GM23338 (cell line): ENCODE results near the gene SORBS1. TPM values are rescaled to one million over a fixed set of nuclear protein-coding genes. Genes with fewer than 3 reads are reported as not detected.

Experiments used
- ATAC-seq: fragments of 200-7000 bp; cut with Tn5 transposase; 3 replicates; pipeline ENCODE4 v1.9.1; 2020
- DNase-seq: peaks from one replicate; pipeline ENCODE4 v3.0.0-alpha.2; 2015; ENCODE audit warnings: low spot score
- H2AFZ ChIP-seq: fragments of 200-600 bp; sonication (generic); 2 replicates; pipeline ENCODE4 v1.8.0; 2016; ENCODE audit warnings: antibody characterized with exemption, mild to moderate bottlenecking, moderate library complexity
- H3F3A ChIP-seq: fragments of 200-600 bp; sonication (generic); replicated peaks from 2 replicates; pipeline ENCODE4 v1.8.0; 2017; ENCODE audit warnings: antibody characterized with exemption, mixed run types, low read depth
- H3K27ac ChIP-seq: fragments of 200-600 bp; sonication (generic); 2 replicates; pipeline ENCODE4 v1.6.1; 2016; ENCODE audit warnings: low read depth
- H3K27me3 ChIP-seq: fragments of 200-600 bp; sonication (generic); 2 replicates; pipeline ENCODE4 v1.8.0; 2016; ENCODE audit warnings: mild to moderate bottlenecking, mixed run types, moderate library complexity; ENCODE audit not compliant: insufficient read depth
- H3K36me3 ChIP-seq: fragments of 200-600 bp; sonication (generic); 2 replicates; pipeline ENCODE4 v1.8.0; 2016; ENCODE audit warnings: mild to moderate bottlenecking; ENCODE audit not compliant: insufficient read depth
- H3K4me1 ChIP-seq: fragments of 200-600 bp; sonication (generic); 2 replicates; pipeline ENCODE4 v1.8.0; 2016; ENCODE audit warnings: mild to moderate bottlenecking, moderate library complexity; ENCODE audit not compliant: insufficient read depth
- H3K4me2 ChIP-seq: fragments of 200-600 bp; sonication (generic); 2 replicates; pipeline ENCODE4 v1.7.1; 2017; ENCODE audit warnings: mixed run types
- H3K4me3 ChIP-seq: fragments of 200-600 bp; sonication (generic); 2 replicates; pipeline ENCODE4 v1.6.1; 2016; ENCODE audit warnings: mixed run types
- H3K79me2 ChIP-seq: fragments of 200-600 bp; sonication (generic); replicated peaks from 2 replicates; pipeline ENCODE4 v1.8.0; 2017; ENCODE audit warnings: mild to moderate bottlenecking; ENCODE audit not compliant: insufficient read depth
- H3K9me2 ChIP-seq: fragments of 200-600 bp; sonication (generic); 2 replicates; pipeline ENCODE4 v1.8.0; 2017; ENCODE audit not compliant: insufficient read depth
- H4K20me1 ChIP-seq: fragments of 200-600 bp; sonication (generic); replicated peaks from 2 replicates; pipeline ENCODE4 v1.8.0; 2017; ENCODE audit warnings: mild to moderate bottlenecking; ENCODE audit not compliant: insufficient read depth
- H3K27ac Mint-ChIP-seq: 2 replicates; pipeline ENCODE4 v1.8.0; 2020; ENCODE audit warnings: inconsistent platforms, mild to moderate bottlenecking, moderate library complexity, mixed read lengths
- H3K27me3 Mint-ChIP-seq: 3 replicates; pipeline ENCODE4 v1.8.0; 2022; ENCODE audit warnings: low read depth, mild to moderate bottlenecking, moderate library complexity, mixed read lengths, inconsistent platforms; ENCODE audit not compliant: insufficient read depth, poor library complexity
- H3K36me3 Mint-ChIP-seq: 3 replicates; pipeline ENCODE4 v1.8.0; 2021; ENCODE audit warnings: low read depth, mild to moderate bottlenecking, inconsistent platforms, moderate library complexity, mixed read lengths
- H3K4me1 Mint-ChIP-seq: 3 replicates; pipeline ENCODE4 v1.8.0; 2020; ENCODE audit warnings: mild to moderate bottlenecking, inconsistent platforms, mixed read lengths
- H3K4me3 Mint-ChIP-seq: 3 replicates; pipeline ENCODE4 v1.8.0; 2021; ENCODE audit warnings: moderate library complexity, mild to moderate bottlenecking, inconsistent platforms, mixed read lengths
- H3K9me3 Mint-ChIP-seq: 3 replicates; pipeline ENCODE4 v1.8.0; 2020; ENCODE audit warnings: moderate library complexity, mild to moderate bottlenecking, inconsistent platforms, mixed read lengths
- CREB1 ChIP-seq: fragments of 250-450 bp; sonication (Bioruptor Pico); IDR thresholded peaks from 2 replicates; pipeline ENCODE4 v1.5.0; 2020; ENCODE audit warnings: low read depth, mild to moderate bottlenecking, moderate library complexity
- EZH2 ChIP-seq: fragments of 200-600 bp; sonication (generic); IDR thresholded peaks from one replicate; pipeline ENCODE4 v1.8.0; 2017; ENCODE audit warnings: antibody characterized with exemption, mild to moderate bottlenecking, low read depth; ENCODE audit not compliant: unreplicated experiment
- EZH2phosphoT487 ChIP-seq: fragments of 200-600 bp; sonication (generic); IDR thresholded peaks from one replicate; pipeline ENCODE4 v1.8.1; 2018; ENCODE audit warnings: antibody characterized with exemption; ENCODE audit not compliant: unreplicated experiment
- JUNB ChIP-seq: IDR thresholded peaks from one replicate; pipeline ENCODE4 v1.6.1; 2016; ENCODE audit warnings: antibody characterized with exemption; ENCODE audit not compliant: unreplicated experiment
- NANOG ChIP-seq: IDR thresholded peaks from 2 replicates; pipeline ENCODE4 v1.6.1; 2016; ENCODE audit warnings: antibody characterized with exemption, borderline replicate concordance
- POLR2AphosphoS5 ChIP-seq: IDR thresholded peaks from 2 replicates; pipeline ENCODE4 v1.6.1; 2016; ENCODE audit warnings: antibody characterized with exemption, low read depth
- STAT1 ChIP-seq: IDR thresholded peaks from one replicate; pipeline ENCODE4 v1.6.1; 2016; ENCODE audit warnings: antibody characterized with exemption; ENCODE audit not compliant: unreplicated experiment
- ZNF114 ChIP-seq: fragments of 250-450 bp; sonication (Bioruptor Pico); IDR thresholded peaks from 2 replicates; pipeline ENCODE4 v1.5.0; 2020; ENCODE audit warnings: mild to moderate bottlenecking, moderate library complexity
- ZNF331 ChIP-seq: fragments of 250-450 bp; sonication (Bioruptor Pico); IDR thresholded peaks from 2 replicates; pipeline ENCODE4 v1.5.0; 2020; ENCODE audit warnings: low read depth, mild to moderate bottlenecking, moderate library complexity
- polyA plus RNA-seq: library from polyadenylated mRNA; unstranded; fragments of >200 nt; fragmentation: Nextera tagmentation; extraction: Ambion mirVana; gene quantifications from 2 replicates; pipeline ENCODE4 v1.2.1, GENCODE V29; 2016
- total RNA-seq: library from RNA; depleted of rRNA; stranded (reverse); fragments of >200 nt; shearing (Covaris generic); gene quantifications from 2 replicates; pipeline ENCODE4 v1.2.3, GENCODE V29; 2014
- TF ChIP-seq, protein P1 (sequence below): fragments of 250-450 bp; sonication (Bioruptor Pico); IDR thresholded peaks from 2 replicates; pipeline ENCODE4 v1.5.0; 2020; ENCODE audit warnings: mild to moderate bottlenecking, moderate library complexity
- TF ChIP-seq, protein P2 (sequence below), 2 experiments: fragments of 200-600 bp in 1 of 2; sonication (generic) in 1 of 2; conservative IDR thresholded peaks; 2 replicates each; pipeline versions ENCODE4 v1.5.1 to v1.6.1; 2016 to 2017; ENCODE audit warnings: antibody characterized with exemption in 2 of 2, low read depth in 2 of 2, mild to moderate bottlenecking in 2 of 2, moderate library complexity in 1 of 2
- TF ChIP-seq, protein P3 (sequence below): IDR thresholded peaks from 2 replicates; pipeline ENCODE4 v1.6.1; 2016; ENCODE audit warnings: antibody characterized with exemption
- TF ChIP-seq, protein P4 (sequence below): IDR thresholded peaks from one replicate; pipeline ENCODE4 v1.6.1; 2018; ENCODE audit warnings: antibody characterized with exemption; ENCODE audit not compliant: unreplicated experiment

SORBS1 gene
- total and polyA plus RNA-seq, 2 experiments from 2014 or later, result 47.7 to 51.5 TPM

DNA sequence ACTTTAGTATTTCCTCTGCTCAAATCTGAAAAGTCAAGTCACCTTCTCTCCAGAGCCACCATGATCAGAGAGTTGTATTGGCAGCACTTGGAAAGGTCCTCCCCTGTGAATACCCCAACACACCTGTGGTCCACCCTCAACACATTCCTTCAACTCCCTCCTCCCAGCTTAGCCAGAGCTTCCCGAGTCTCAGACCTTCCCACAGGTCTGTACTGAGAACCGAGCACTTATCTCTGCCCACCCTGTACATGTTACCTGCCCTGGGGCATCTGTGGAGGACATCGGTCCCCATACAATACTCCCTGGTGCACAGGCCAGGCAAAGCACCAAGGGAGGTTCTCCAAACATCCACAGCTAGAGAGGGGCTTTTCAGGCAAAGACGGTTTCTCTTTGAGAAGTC lies 30.6 kb downstream of the SORBS1 start:
- H3K27me3 Mint-ChIP-seq, result no peaks in the 10 kb centered on the region
- Histone ChIP-seq H3K79me2 (peaks cover 88% of the 10 kb centered on the region), H3K27me3 (no peaks in the 10 kb centered on the region), H3K9me2 (peaks cover 7% of the 10 kb centered on the region; the same call in 1 of the 2 replicates), H3K36me3 (no peaks in the 10 kb centered on the region), H3K27ac (no peak overlapping the region), H3F3A (0 out of 2 replicates have a peak, but pooled peaks cover 2% of the 10 kb centered on the region), H3K4me1 (peaks cover 34% of the 10 kb centered on the region), H3K4me3 (no peak overlapping the region), H3K4me2 (no peak overlapping the region), H2AFZ (no peak overlapping the region), H4K20me1 (peaks cover 13% of the 10 kb centered on the region)
- ATAC-seq, result peak; percentile 54
- H3K27ac Mint-ChIP-seq, result no peak overlapping the region
- TF ChIP-seq POLR2AphosphoS5 (no peak), EZH2 (no peak), JUNB (no peak), ZNF114 (CRISPR knock-in tag) (no peak), EZH2phosphoT487 (no peak), NANOG (no peak), STAT1 (no peak), CREB1 (CRISPR knock-in tag) (no peak), ZNF331 (CRISPR knock-in tag) (no peak)
- TF ChIP-seq, protein P1, sequence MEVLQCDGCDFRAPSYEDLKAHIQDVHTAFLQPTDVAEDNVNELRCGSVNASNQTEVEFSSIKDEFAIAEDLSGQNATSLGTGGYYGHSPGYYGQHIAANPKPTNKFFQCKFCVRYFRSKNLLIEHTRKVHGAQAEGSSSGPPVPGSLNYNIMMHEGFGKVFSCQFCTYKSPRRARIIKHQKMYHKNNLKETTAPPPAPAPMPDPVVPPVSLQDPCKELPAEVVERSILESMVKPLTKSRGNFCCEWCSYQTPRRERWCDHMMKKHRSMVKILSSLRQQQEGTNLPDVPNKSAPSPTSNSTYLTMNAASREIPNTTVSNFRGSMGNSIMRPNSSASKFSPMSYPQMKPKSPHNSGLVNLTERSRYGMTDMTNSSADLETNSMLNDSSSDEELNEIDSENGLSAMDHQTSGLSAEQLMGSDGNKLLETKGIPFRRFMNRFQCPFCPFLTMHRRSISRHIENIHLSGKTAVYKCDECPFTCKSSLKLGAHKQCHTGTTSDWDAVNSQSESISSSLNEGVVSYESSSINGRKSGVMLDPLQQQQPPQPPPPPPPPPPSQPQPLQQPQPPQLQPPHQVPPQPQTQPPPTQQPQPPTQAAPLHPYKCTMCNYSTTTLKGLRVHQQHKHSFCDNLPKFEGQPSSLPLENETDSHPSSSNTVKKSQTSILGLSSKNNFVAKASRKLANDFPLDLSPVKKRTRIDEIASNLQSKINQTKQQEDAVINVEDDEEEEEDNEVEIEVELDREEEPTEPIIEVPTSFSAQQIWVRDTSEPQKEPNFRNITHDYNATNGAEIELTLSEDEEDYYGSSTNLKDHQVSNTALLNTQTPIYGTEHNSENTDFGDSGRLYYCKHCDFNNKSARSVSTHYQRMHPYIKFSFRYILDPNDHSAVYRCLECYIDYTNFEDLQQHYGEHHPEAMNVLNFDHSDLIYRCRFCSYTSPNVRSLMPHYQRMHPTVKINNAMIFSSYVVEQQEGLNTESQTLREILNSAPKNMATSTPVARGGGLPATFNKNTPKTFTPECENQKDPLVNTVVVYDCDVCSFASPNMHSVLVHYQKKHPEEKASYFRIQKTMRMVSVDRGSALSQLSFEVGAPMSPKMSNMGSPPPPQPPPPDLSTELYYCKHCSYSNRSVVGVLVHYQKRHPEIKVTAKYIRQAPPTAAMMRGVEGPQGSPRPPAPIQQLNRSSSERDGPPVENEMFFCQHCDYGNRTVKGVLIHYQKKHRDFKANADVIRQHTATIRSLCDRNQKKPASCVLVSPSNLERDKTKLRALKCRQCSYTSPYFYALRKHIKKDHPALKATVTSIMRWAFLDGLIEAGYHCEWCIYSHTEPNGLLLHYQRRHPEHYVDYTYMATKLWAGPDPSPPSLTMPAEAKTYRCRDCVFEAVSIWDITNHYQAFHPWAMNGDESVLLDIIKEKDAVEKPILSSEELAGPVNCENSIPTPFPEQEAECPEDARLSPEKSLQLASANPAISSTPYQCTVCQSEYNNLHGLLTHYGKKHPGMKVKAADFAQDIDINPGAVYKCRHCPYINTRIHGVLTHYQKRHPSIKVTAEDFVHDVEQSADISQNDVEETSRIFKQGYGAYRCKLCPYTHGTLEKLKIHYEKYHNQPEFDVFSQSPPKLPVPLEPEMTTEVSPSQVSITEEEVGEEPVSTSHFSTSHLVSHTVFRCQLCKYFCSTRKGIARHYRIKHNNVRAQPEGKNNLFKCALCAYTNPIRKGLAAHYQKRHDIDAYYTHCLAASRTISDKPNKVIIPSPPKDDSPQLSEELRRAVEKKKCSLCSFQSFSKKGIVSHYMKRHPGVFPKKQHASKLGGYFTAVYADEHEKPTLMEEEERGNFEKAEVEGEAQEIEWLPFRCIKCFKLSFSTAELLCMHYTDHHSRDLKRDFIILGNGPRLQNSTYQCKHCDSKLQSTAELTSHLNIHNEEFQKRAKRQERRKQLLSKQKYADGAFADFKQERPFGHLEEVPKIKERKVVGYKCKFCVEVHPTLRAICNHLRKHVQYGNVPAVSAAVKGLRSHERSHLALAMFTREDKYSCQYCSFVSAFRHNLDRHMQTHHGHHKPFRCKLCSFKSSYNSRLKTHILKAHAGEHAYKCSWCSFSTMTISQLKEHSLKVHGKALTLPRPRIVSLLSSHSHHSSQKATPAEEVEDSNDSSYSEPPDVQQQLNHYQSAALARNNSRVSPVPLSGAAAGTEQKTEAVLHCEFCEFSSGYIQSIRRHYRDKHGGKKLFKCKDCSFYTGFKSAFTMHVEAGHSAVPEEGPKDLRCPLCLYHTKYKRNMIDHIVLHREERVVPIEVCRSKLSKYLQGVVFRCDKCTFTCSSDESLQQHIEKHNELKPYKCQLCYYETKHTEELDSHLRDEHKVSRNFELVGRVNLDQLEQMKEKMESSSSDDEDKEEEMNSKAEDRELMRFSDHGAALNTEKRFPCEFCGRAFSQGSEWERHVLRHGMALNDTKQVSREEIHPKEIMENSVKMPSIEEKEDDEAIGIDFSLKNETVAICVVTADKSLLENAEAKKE (CRISPR knock-in tag), result no peak
- TF ChIP-seq, protein P2, sequence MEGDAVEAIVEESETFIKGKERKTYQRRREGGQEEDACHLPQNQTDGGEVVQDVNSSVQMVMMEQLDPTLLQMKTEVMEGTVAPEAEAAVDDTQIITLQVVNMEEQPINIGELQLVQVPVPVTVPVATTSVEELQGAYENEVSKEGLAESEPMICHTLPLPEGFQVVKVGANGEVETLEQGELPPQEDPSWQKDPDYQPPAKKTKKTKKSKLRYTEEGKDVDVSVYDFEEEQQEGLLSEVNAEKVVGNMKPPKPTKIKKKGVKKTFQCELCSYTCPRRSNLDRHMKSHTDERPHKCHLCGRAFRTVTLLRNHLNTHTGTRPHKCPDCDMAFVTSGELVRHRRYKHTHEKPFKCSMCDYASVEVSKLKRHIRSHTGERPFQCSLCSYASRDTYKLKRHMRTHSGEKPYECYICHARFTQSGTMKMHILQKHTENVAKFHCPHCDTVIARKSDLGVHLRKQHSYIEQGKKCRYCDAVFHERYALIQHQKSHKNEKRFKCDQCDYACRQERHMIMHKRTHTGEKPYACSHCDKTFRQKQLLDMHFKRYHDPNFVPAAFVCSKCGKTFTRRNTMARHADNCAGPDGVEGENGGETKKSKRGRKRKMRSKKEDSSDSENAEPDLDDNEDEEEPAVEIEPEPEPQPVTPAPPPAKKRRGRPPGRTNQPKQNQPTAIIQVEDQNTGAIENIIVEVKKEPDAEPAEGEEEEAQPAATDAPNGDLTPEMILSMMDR (conservative IDR thresholded peaks at IDR 0.05; ENCODE audit: low read depth in 2 of 2), result no peak
- TF ChIP-seq, protein P3, sequence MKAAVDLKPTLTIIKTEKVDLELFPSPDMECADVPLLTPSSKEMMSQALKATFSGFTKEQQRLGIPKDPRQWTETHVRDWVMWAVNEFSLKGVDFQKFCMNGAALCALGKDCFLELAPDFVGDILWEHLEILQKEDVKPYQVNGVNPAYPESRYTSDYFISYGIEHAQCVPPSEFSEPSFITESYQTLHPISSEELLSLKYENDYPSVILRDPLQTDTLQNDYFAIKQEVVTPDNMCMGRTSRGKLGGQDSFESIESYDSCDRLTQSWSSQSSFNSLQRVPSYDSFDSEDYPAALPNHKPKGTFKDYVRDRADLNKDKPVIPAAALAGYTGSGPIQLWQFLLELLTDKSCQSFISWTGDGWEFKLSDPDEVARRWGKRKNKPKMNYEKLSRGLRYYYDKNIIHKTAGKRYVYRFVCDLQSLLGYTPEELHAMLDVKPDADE, result no peak
- TF ChIP-seq, protein P4, sequence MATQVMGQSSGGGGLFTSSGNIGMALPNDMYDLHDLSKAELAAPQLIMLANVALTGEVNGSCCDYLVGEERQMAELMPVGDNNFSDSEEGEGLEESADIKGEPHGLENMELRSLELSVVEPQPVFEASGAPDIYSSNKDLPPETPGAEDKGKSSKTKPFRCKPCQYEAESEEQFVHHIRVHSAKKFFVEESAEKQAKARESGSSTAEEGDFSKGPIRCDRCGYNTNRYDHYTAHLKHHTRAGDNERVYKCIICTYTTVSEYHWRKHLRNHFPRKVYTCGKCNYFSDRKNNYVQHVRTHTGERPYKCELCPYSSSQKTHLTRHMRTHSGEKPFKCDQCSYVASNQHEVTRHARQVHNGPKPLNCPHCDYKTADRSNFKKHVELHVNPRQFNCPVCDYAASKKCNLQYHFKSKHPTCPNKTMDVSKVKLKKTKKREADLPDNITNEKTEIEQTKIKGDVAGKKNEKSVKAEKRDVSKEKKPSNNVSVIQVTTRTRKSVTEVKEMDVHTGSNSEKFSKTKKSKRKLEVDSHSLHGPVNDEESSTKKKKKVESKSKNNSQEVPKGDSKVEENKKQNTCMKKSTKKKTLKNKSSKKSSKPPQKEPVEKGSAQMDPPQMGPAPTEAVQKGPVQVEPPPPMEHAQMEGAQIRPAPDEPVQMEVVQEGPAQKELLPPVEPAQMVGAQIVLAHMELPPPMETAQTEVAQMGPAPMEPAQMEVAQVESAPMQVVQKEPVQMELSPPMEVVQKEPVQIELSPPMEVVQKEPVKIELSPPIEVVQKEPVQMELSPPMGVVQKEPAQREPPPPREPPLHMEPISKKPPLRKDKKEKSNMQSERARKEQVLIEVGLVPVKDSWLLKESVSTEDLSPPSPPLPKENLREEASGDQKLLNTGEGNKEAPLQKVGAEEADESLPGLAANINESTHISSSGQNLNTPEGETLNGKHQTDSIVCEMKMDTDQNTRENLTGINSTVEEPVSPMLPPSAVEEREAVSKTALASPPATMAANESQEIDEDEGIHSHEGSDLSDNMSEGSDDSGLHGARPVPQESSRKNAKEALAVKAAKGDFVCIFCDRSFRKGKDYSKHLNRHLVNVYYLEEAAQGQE, result no peak
- no peak overlapping the region for H3K4me3 Mint-ChIP-seq
- H3K36me3 Mint-ChIP-seq, result no peaks in the 10 kb centered on the region
- H3K9me3 Mint-ChIP-seq, result no peaks in the 10 kb centered on the region
- no peak for DNase-seq
- H3K4me1 Mint-ChIP-seq, result peaks cover 35% of the 10 kb centered on the region
